ENCODE data around the gene TSPO. TPM values are rescaled to one million over a fixed set of nuclear protein-coding genes. Genes with fewer than 3 reads are reported as not detected.

TSPO gene
- total RNA-seq, 3 donors from 2014 or later (not counting 1 experiment from before 2014, with no cell fraction given): 52.1 to 81.7 (median 59.3) TPM

DNA sequence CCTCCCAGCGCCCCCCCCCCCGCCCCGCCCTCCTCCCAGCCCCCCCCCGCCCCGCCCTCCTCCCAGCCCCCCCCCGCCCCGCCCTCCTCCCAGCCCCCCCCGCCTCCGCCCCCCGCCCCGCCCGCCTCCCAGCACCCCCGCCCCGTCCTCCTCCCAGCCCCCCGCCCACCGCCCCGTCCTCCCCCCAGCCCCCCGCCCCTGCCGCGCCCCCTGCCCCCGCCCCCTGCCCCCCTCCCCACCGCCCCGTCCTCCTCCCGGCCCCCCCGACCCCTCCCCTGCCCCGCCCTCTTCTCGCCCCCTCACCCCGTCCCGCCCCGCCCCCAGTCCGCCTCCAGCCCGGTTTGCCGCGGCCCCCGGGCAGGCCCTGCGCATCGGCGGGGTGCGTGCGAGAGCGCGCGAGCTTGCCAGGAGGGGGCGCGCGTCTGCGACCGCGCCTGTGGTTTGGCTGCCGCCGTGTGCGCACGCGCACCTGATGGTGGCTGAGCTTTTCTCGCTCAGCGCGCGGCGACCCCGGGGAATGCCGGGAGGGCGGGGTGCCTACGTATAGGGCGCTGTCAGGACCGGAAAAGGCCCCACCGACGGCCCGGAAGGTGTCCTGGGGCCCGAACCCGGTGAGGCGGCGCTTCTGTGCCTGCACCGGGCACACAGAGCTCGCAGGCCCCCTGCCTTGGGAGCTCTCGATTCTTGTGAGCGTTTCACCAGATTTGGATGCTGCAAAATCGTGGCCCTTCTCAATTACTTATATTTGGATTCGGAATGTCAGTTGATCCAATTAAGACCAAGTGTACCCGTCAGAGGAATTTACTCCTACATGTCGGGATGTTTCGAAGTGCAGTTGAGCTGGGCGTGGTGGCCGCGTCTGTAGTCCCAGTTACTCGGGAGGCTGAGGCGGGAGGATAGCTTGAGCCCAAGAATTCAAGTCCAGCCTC is 36.1 kb downstream of the TSPO start:
- no peaks in the 10 kb centered on the region for H3K36me3 Mint-ChIP-seq
- DNase-seq (peak; percentile 94 to 99), ATAC-seq (peak; percentile 87 to 94 (median 89))
- H3K4me1 ChIP-seq (ENCODE audit: control insufficient read depth, insufficient read depth, low read length): peaks cover 19% of the 10 kb centered on the region
- H3K9me3 Mint-ChIP-seq: no peaks in the 10 kb centered on the region
- H3K9me3 ChIP-seq (ENCODE audit: control insufficient read depth, insufficient read depth, low read length): no peaks in the 10 kb centered on the region
- H3K27ac Mint-ChIP-seq: peak overlapping the region; percentile 91 to 93
- H3K27me3 ChIP-seq (ENCODE audit: control insufficient read depth, insufficient read depth, low read length): no peaks in the 10 kb centered on the region
- H3K27me3 Mint-ChIP-seq (ENCODE audit: low read depth in 2 of 2): no peaks in the 10 kb centered on the region
- peaks cover 4 to 12% of the 10 kb centered on the region in 2 donors for H3K4me1 Mint-ChIP-seq
- intact Hi-C loops (cut with micrococcal nuclease): loop anchor here (2.0 to 5.0 kb wide), 3 partner anchors 35 to 570 kb away; partner anchors contain the start of gene TSPO
- H3K4me3 Mint-ChIP-seq: peak overlapping the region; percentile 79
- 4% methylated on average over 57 of the region's 86 CpGs for WGBS (ENCODE audit: insufficient coverage)
- TF ChIP-seq, protein P1, sequence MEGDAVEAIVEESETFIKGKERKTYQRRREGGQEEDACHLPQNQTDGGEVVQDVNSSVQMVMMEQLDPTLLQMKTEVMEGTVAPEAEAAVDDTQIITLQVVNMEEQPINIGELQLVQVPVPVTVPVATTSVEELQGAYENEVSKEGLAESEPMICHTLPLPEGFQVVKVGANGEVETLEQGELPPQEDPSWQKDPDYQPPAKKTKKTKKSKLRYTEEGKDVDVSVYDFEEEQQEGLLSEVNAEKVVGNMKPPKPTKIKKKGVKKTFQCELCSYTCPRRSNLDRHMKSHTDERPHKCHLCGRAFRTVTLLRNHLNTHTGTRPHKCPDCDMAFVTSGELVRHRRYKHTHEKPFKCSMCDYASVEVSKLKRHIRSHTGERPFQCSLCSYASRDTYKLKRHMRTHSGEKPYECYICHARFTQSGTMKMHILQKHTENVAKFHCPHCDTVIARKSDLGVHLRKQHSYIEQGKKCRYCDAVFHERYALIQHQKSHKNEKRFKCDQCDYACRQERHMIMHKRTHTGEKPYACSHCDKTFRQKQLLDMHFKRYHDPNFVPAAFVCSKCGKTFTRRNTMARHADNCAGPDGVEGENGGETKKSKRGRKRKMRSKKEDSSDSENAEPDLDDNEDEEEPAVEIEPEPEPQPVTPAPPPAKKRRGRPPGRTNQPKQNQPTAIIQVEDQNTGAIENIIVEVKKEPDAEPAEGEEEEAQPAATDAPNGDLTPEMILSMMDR (IDR thresholded peaks at IDR 0.05): peak; percentile 51
- H3K27ac ChIP-seq (ENCODE audit: low read length): peak overlapping the region; percentile 85
- H3K4me3 ChIP-seq (ENCODE audit: low read length): peak overlapping the region; percentile 36
- H3K36me3 ChIP-seq (ENCODE audit: control insufficient read depth, insufficient read depth, low read length): no peaks in the 10 kb centered on the region

DNA sequence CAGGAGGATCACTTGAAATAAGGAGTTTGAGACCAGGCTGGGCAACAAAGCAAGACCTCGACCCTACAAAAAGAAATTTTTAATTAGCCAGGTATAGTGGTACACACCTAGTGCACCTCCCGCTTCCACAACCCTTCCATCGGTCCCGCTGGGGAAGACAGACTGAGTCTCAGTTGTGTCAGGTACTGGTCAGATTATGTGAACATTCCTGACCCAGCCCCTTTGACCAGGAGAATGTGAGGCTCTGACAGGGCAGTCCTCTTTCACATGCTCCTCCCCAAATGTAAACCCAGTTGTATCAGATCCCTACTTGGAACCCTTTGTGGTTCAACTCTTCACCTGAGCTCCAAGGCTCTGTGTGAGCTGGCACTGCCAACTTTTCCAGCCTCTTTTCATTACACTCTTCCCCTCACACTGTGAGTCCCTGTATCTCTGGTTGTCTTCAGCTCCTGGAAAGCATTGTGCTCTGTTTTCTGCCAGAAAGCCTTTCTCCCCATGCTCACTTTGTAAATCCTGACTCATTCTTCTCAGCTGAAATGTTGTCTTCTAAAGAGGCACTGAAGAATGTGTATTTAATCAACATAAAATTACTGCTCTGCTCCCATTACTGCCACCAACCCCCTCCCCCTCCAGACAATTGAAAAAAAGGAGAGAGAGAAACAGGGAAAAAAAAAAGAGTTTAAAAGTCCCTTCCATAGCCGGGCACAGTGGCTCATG is 37.6 kb downstream of the TSPO start:
- intact Hi-C loops (cut with micrococcal nuclease): loop anchor here (5.0 kb wide), 2 partner anchors 37 to 572 kb away; partner anchors contain the start of gene TSPO
- peak overlapping the region; percentile 91 to 93 for H3K27ac Mint-ChIP-seq
- H3K9me3 Mint-ChIP-seq: no peaks in the 10 kb centered on the region
- Histone ChIP-seq H3K4me1 (ENCODE audit: control insufficient read depth, insufficient read depth, low read length) (peaks cover 19% of the 10 kb centered on the region), H3K4me3 (ENCODE audit: low read length) (no peak overlapping the region), H3K36me3 (ENCODE audit: control insufficient read depth, insufficient read depth, low read length) (no peaks in the 10 kb centered on the region), H3K27me3 (ENCODE audit: control insufficient read depth, insufficient read depth, low read length) (no peaks in the 10 kb centered on the region), H3K9me3 (ENCODE audit: control insufficient read depth, insufficient read depth, low read length) (no peaks in the 10 kb centered on the region), H3K27ac (ENCODE audit: low read length) (no peak overlapping the region)
- H3K27me3 Mint-ChIP-seq (ENCODE audit: low read depth in 2 of 2): no peaks in the 10 kb centered on the region
- no peaks in the 10 kb centered on the region for H3K36me3 Mint-ChIP-seq
- ATAC-seq (no peak), DNase-seq (no peak)
- TF ChIP-seq, protein P1 (IDR thresholded peaks at IDR 0.05): no peak
- 99% methylated on average over 5 of the region's 5 CpGs for WGBS (ENCODE audit: insufficient coverage)
- H3K4me3 Mint-ChIP-seq: peak overlapping the region; percentile 50
- H3K4me1 Mint-ChIP-seq: peaks cover 4 to 12% of the 10 kb centered on the region in 2 donors

DNA sequence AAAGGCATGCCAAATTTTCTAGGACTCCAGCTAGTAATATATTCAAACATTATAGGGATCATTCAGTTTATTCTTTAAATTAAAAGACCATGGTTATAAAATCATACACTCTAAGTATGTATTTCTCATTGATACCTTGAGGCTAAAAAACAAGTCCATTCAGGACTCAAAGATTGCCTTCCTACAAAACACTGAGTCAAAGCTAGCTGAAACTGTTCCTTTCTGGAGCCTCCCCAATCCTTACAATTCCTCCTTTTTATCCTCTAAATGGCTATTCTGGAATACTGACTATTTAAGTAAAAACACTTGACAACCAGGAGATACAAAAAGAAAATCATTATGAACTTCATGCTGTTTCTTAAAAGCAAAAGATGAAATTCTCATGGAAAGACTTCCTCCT is 40.5 kb downstream of the TSPO start:
- Histone ChIP-seq H3K4me3 (ENCODE audit: low read length) (no peak overlapping the region), H3K27me3 (ENCODE audit: control insufficient read depth, insufficient read depth, low read length) (no peaks in the 10 kb centered on the region), H3K27ac (ENCODE audit: low read length) (no peak overlapping the region), H3K4me1 (ENCODE audit: control insufficient read depth, insufficient read depth, low read length) (peaks cover 5% of the 10 kb centered on the region), H3K36me3 (ENCODE audit: control insufficient read depth, insufficient read depth, low read length) (no peaks in the 10 kb centered on the region), H3K9me3 (ENCODE audit: control insufficient read depth, insufficient read depth, low read length) (no peaks in the 10 kb centered on the region)
- no peaks in the 10 kb centered on the region for H3K9me3 Mint-ChIP-seq
- TF ChIP-seq, protein P1 (IDR thresholded peaks at IDR 0.05): no peak
- no peak for DNase-seq
- H3K27ac Mint-ChIP-seq: no peak overlapping the region
- ATAC-seq: no peak
- peaks cover 0 to 6% of the 10 kb centered on the region in 2 donors for H3K4me1 Mint-ChIP-seq
- peaks cover 2 to 9% of the 10 kb centered on the region in 2 donors for H3K27me3 Mint-ChIP-seq (ENCODE audit: low read depth in 2 of 2)
- no peaks in the 10 kb centered on the region for H3K36me3 Mint-ChIP-seq
- intact Hi-C loops (cut with micrococcal nuclease): no loop called here
- H3K4me3 Mint-ChIP-seq: no peak overlapping the region
